ENCODE data around the gene PARP11. TPM values are rescaled to one million over a fixed set of nuclear protein-coding genes. Genes with fewer than 3 reads are reported as not detected.

Gene PARP11
- polyA plus RNA-seq, 10 donors: 5.1 to 8.3 (median 6.7) TPM

- no peak for DNase-seq
Measured at GRCh38 chr12:3827301-3828000, 45.7 kb downstream of the PARP11 start.

- DNase-seq: no peak
Measured at GRCh38 chr12:3821441-3821840, 51.8 kb downstream of the PARP11 start.

- DNase-seq: no peak
Measured at GRCh38 chr12:3820122-3820521, 53.1 kb downstream of the PARP11 start.

- DNase-seq: no peak
Measured at GRCh38 chr12:3816266-3816665, 56.9 kb downstream of the PARP11 start.

- DNase-seq: no peak
Measured at GRCh38 chr12:3815094-3815766, 58.0 kb downstream of the PARP11 start.

GRCh38 chr12:3810540-3810939, 62.7 kb downstream of the PARP11 start:
- DNase-seq: no peak

GRCh38 chr12:3810016-3810370, 63.2 kb downstream of the PARP11 start:
- no peak for DNase-seq

GRCh38 chr12:3809357-3810015, 63.7 kb downstream of the PARP11 start:
- no peak for DNase-seq

GRCh38 chr12:3805077-3805476, 68.1 kb downstream of the PARP11 start:
- no peak for DNase-seq

- peak; percentile 52 to 81 (median 74) for DNase-seq
Measured at GRCh38 chr12:3803865-3804472, 69.2 kb downstream of the PARP11 start.

- no peak for DNase-seq
Measured at GRCh38 chr12:3802721-3803120, 70.5 kb downstream of the PARP11 start.

GRCh38 chr12:3797531-3798048, 75.6 kb downstream of the PARP11 start:
- no peak for DNase-seq

- no peak for DNase-seq
Measured at GRCh38 chr12:3795492-3796133, 77.6 kb downstream of the PARP11 start.

- no peak for DNase-seq
Measured at GRCh38 chr12:3795066-3795465, 78.1 kb downstream of the PARP11 start.

GRCh38 chr12:3792623-3793288, 80.4 kb downstream of the PARP11 start:
- no peak for DNase-seq

- DNase-seq: peak in 2 of 3 donors; percentile 22 to 61
Measured at GRCh38 chr12:3791256-3791874, 81.8 kb downstream of the PARP11 start.

- DNase-seq: no peak
Measured at GRCh38 chr12:3790642-3791041, 82.6 kb downstream of the PARP11 start.

- no peak for DNase-seq
Measured at GRCh38 chr12:3789838-3790237, 83.4 kb downstream of the PARP11 start.

GRCh38 chr12:3777206-3777809, 95.9 kb downstream of the PARP11 start:
- DNase-seq: peak in 2 of 3 donors; percentile 25 to 50

GRCh38 chr12:3775385-3776035, 97.7 kb downstream of the PARP11 start:
- DNase-seq: no peak

Data from muscle of back (tissue), 11 donors.